Measurements from ENCODE around the gene NBPF1. TPM values are rescaled to one million over a fixed set of nuclear protein-coding genes. Genes with fewer than 3 reads are reported as not detected.
"Not testable (repeated sequence)": the region's sequence is repeated elsewhere in the genome, so short reads cannot be mapped to it uniquely, and the experiment has no call there.

Gene NBPF1
- total and polyA plus RNA-seq, 9 of the 15 experiments (the other 6 are each of a cell fraction or from before 2014, with no cell fraction given) = 5.2 to 42.6 (median 24.1) TPM

DNA sequence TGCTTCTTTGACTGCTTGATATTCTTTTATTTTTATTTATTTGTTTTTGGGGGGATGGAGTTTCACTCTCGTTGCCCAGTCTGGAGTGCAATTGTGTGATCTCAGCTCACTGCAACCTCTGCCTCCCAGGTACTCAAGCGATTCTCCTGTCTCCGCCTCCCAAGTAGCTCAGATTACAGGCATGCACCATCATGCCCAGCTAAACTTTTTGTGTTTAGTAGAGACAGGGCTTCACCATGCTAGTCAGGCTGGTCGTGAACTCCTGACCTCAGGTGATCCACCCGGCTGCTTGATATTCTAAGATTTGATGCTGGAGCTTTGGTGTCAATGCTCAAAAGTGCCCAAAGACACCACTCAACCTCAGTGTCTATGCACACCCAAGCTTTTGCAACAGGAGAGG is 53.7 kb downstream of the NBPF1 start:
- H2AFZ ChIP-seq (ENCODE audit: low read depth, low read length); H4K20me1 ChIP-seq (replicated peaks; ENCODE audit: control insufficient read depth, insufficient read depth, low read length); H3K9me1 ChIP-seq (ENCODE audit: control insufficient read depth, insufficient read depth, low read length); H3K27ac ChIP-seq (ENCODE audit: extremely low read depth, low read depth, low read length); H3K4me2 ChIP-seq (ENCODE audit: insufficient read depth, low read length); FAIRE-seq; H3K9ac ChIP-seq (ENCODE audit: insufficient read depth in 1 of 2, low read depth in 2 of 2, low read length in 2 of 2); H3K27me3 ChIP-seq (ENCODE audit: control insufficient read depth in 2 of 2, insufficient read depth in 2 of 2, low read length in 2 of 2); CTCF ChIA-PET (ENCODE audit: low intra/inter-chr PET ratio); H3K4me1 ChIP-seq (replicated peaks in 1 of 2; ENCODE audit: control insufficient read depth in 2 of 2, insufficient read depth in 2 of 2, low read length in 2 of 2); in situ Hi-C loops (cut with MboI); DNase-seq (ENCODE audit: extremely low read depth in 1 of 4, low spot score in 3 of 4); H3K4me3 ChIP-seq; H3K79me2 ChIP-seq (ENCODE audit: control insufficient read depth, insufficient read depth, low read length); H3K9me3 ChIP-seq (replicated peaks; ENCODE audit: control insufficient read depth, insufficient read depth, low read depth, low read length); ATAC-seq; H3K36me3 ChIP-seq (ENCODE audit: control insufficient read depth, insufficient read depth, low read length); BruUV-seq (replicated peaks); intact Hi-C loops (cut with micrococcal nuclease): not testable (repeated sequence)
- no CpG with 5 or more reads among the region's 5 CpGs for WGBS (ENCODE audit: insufficient coverage, low coverage, missing lambda C conversion rate)
- POLR2A ChIA-PET = interaction anchor here (1.0 kb wide), 1 partner anchor 345 kb away, joined by 3 read pairs; no protein-coding TSS in a partner anchor

DNA sequence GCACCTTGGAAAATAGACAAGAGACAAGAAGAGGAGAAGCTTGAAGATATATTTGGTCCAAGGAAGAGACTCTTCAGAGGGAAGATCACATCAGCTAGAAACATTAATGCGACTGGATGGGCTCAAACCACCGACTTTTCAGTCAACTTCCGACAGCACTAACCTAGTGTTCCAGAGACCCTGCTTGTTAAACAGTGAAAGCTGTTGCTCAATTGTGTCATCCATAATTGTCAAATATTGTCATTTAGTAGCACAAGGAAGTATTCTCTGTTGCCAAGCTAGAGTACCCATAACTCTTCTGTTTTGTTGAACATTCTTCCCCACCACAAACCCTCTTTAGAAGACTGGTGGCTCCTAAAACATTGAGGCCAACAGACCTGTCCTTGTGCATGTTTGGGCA is 56.3 kb downstream of the NBPF1 start:
- H3K9me3 ChIP-seq (replicated peaks; ENCODE audit: control insufficient read depth, insufficient read depth, low read depth, low read length); H3K79me2 ChIP-seq (ENCODE audit: control insufficient read depth, insufficient read depth, low read length); DNase-seq (ENCODE audit: extremely low read depth in 1 of 4, low spot score in 3 of 4); H3K4me3 ChIP-seq; BruUV-seq (replicated peaks); H3K4me2 ChIP-seq (ENCODE audit: insufficient read depth, low read length); H3K36me3 ChIP-seq (ENCODE audit: control insufficient read depth, insufficient read depth, low read length); CTCF ChIA-PET (ENCODE audit: low intra/inter-chr PET ratio); H3K4me1 ChIP-seq (replicated peaks in 1 of 2; ENCODE audit: control insufficient read depth in 2 of 2, insufficient read depth in 2 of 2, low read length in 2 of 2); H3K27me3 ChIP-seq (ENCODE audit: control insufficient read depth in 2 of 2, insufficient read depth in 2 of 2, low read length in 2 of 2); H3K9me1 ChIP-seq (ENCODE audit: control insufficient read depth, insufficient read depth, low read length); FAIRE-seq; H2AFZ ChIP-seq (ENCODE audit: low read depth, low read length); H3K9ac ChIP-seq (ENCODE audit: insufficient read depth in 1 of 2, low read depth in 2 of 2, low read length in 2 of 2); H3K27ac ChIP-seq (ENCODE audit: extremely low read depth, low read depth, low read length); POLR2A ChIA-PET; in situ Hi-C loops (cut with MboI); ATAC-seq; intact Hi-C loops (cut with micrococcal nuclease); H4K20me1 ChIP-seq (replicated peaks; ENCODE audit: control insufficient read depth, insufficient read depth, low read length): not testable (repeated sequence)
- 29% methylated on average over 3 of the region's 3 CpGs for whole genome bisulfite sequencing (ENCODE audit: insufficient coverage, low coverage, missing lambda C conversion rate)

GRCh38 chr1:16553244-16553643 is 60.1 kb downstream of the NBPF1 start:
- ATAC-seq = peak; percentile 61
- CTCF ChIA-PET (ENCODE audit: low intra/inter-chr PET ratio); H3K79me2 ChIP-seq (ENCODE audit: control insufficient read depth, insufficient read depth, low read length); H3K9me3 ChIP-seq (replicated peaks; ENCODE audit: control insufficient read depth, insufficient read depth, low read depth, low read length); FAIRE-seq; POLR2A ChIA-PET; H3K9ac ChIP-seq (ENCODE audit: insufficient read depth in 1 of 2, low read depth in 2 of 2, low read length in 2 of 2); BruUV-seq (replicated peaks); H3K4me1 ChIP-seq (replicated peaks in 1 of 2; ENCODE audit: control insufficient read depth in 2 of 2, insufficient read depth in 2 of 2, low read length in 2 of 2); in situ Hi-C loops (cut with MboI); H3K36me3 ChIP-seq (ENCODE audit: control insufficient read depth, insufficient read depth, low read length); H3K9me1 ChIP-seq (ENCODE audit: control insufficient read depth, insufficient read depth, low read length); H4K20me1 ChIP-seq (replicated peaks; ENCODE audit: control insufficient read depth, insufficient read depth, low read length); H2AFZ ChIP-seq (ENCODE audit: low read depth, low read length); H3K4me3 ChIP-seq; intact Hi-C loops (cut with micrococcal nuclease); H3K27me3 ChIP-seq (ENCODE audit: control insufficient read depth in 2 of 2, insufficient read depth in 2 of 2, low read length in 2 of 2); H3K4me2 ChIP-seq (ENCODE audit: insufficient read depth, low read length); DNase-seq (ENCODE audit: extremely low read depth in 1 of 4, low spot score in 3 of 4); H3K27ac ChIP-seq (ENCODE audit: extremely low read depth, low read depth, low read length): not testable (repeated sequence)
- WGBS (ENCODE audit: insufficient coverage, low coverage, missing lambda C conversion rate) = 45% methylated on average over 9 of the region's 11 CpGs

- H3K9me3 ChIP-seq (replicated peaks; ENCODE audit: control insufficient read depth, insufficient read depth, low read depth, low read length); H3K9me1 ChIP-seq (ENCODE audit: control insufficient read depth, insufficient read depth, low read length); DNase-seq (ENCODE audit: extremely low read depth in 1 of 4, low spot score in 3 of 4); H3K4me3 ChIP-seq; H3K79me2 ChIP-seq (ENCODE audit: control insufficient read depth, insufficient read depth, low read length); H3K27ac ChIP-seq (ENCODE audit: extremely low read depth, low read depth, low read length); H2AFZ ChIP-seq (ENCODE audit: low read depth, low read length); H3K36me3 ChIP-seq (ENCODE audit: control insufficient read depth, insufficient read depth, low read length); H4K20me1 ChIP-seq (replicated peaks; ENCODE audit: control insufficient read depth, insufficient read depth, low read length); FAIRE-seq; BruUV-seq (replicated peaks); H3K4me2 ChIP-seq (ENCODE audit: insufficient read depth, low read length); intact Hi-C loops (cut with micrococcal nuclease); CTCF ChIA-PET (ENCODE audit: low intra/inter-chr PET ratio); in situ Hi-C loops (cut with MboI); H3K9ac ChIP-seq (ENCODE audit: insufficient read depth in 1 of 2, low read depth in 2 of 2, low read length in 2 of 2); POLR2A ChIA-PET; H3K27me3 ChIP-seq (ENCODE audit: control insufficient read depth in 2 of 2, insufficient read depth in 2 of 2, low read length in 2 of 2); H3K4me1 ChIP-seq (replicated peaks in 1 of 2; ENCODE audit: control insufficient read depth in 2 of 2, insufficient read depth in 2 of 2, low read length in 2 of 2); ATAC-seq: not testable (repeated sequence)
- WGBS (ENCODE audit: insufficient coverage, low coverage, missing lambda C conversion rate) = 5% methylated on average over 1 of the region's 1 CpG
These were observed 63.0 kb downstream of the NBPF1 start for GRCh38 chr1:16550212-16550918.
